HG03521 (cell line): ENCODE measurements around the gene BRIP1.
"Not testable (repeated sequence)": the region's sequence is repeated elsewhere in the genome, so short reads cannot be mapped to it uniquely, and the experiment has no call there.

ENCODE experiments used
- ATAC-seq: cut with Tn5 transposase; IDR thresholded peaks from one replicate; pipeline ENCODE4 v1.9.1; 2021; ENCODE audit warnings: mild to moderate bottlenecking, moderate library complexity; ENCODE audit not compliant: unreplicated experiment

BRIP1 gene

GRCh38 chr17:61867033-61867432 is 3.7 kb upstream of the BRIP1 start:
- no peak for ATAC-seq

- ATAC-seq = no peak
Measured at GRCh38 chr17:61863801-61864126, 436 bp upstream of the BRIP1 start.

- ATAC-seq = no peak
Measured at GRCh38 chr17:61862105-61862574, 1.2 kb downstream of the BRIP1 start.

- ATAC-seq = not testable (repeated sequence)
Measured at GRCh38 chr17:61860397-61860796, 2.9 kb downstream of the BRIP1 start.

- ATAC-seq = no peak
Measured at GRCh38 chr17:61856035-61856434, 7.3 kb downstream of the BRIP1 start.

- ATAC-seq = no peak
Measured at GRCh38 chr17:61852857-61853256, 10.5 kb downstream of the BRIP1 start.

- no peak for ATAC-seq
Measured at GRCh38 chr17:61849674-61850073, 13.7 kb downstream of the BRIP1 start.

- no peak for ATAC-seq
Measured at GRCh38 chr17:61848896-61849295, 14.4 kb downstream of the BRIP1 start.

- ATAC-seq = no peak
Measured at GRCh38 chr17:61848247-61848646, 15.1 kb downstream of the BRIP1 start.

- ATAC-seq = no peak
Measured at GRCh38 chr17:61847659-61848058, 15.7 kb downstream of the BRIP1 start.

GRCh38 chr17:61846761-61847375 is 16.5 kb downstream of the BRIP1 start:
- ATAC-seq = no peak

GRCh38 chr17:61846088-61846487 is 17.2 kb downstream of the BRIP1 start:
- no peak for ATAC-seq

GRCh38 chr17:61843435-61843834 is 19.9 kb downstream of the BRIP1 start:
- ATAC-seq = no peak

- no peak for ATAC-seq
Measured at GRCh38 chr17:61842899-61843298, 20.4 kb downstream of the BRIP1 start.

- ATAC-seq = no peak
Measured at GRCh38 chr17:61839300-61839786, 24.0 kb downstream of the BRIP1 start.

- no peak for ATAC-seq
Measured at GRCh38 chr17:61837175-61838051, 25.9 kb downstream of the BRIP1 start.

GRCh38 chr17:61836266-61837174 is 26.8 kb downstream of the BRIP1 start:
- no peak for ATAC-seq

GRCh38 chr17:61835606-61836005 is 27.7 kb downstream of the BRIP1 start:
- no peak for ATAC-seq

GRCh38 chr17:61834610-61835009 is 28.7 kb downstream of the BRIP1 start:
- no peak for ATAC-seq

- no peak for ATAC-seq
Measured at GRCh38 chr17:61833536-61834193, 29.7 kb downstream of the BRIP1 start.

GRCh38 chr17:61832463-61832862 is 30.9 kb downstream of the BRIP1 start:
- ATAC-seq = no peak
